B cell (primary cell): ENCODE results near the gene ZBTB34.

Source experiments
- CTCF ChIP-seq: fragments of 200-600 bp; IDR thresholded peaks from one replicate; pipeline ENCODE4 v1.8.0; 2022; ENCODE audit warnings: antibody characterized with exemption, mild to moderate bottlenecking
- EZH2 ChIP-seq: IDR thresholded peaks from 2 replicates; pipeline ENCODE4 v1.6.1; 2012; ENCODE audit warnings: borderline replicate concordance, low read depth, mild to moderate bottlenecking, moderate library complexity, low read length; ENCODE audit not compliant: insufficient read depth, poor library complexity, severe bottlenecking

GRCh38 chr9:126860757-126861466, 473 bp downstream of the ZBTB34 start:
- TF ChIP-seq CTCF (no peak), EZH2 (no peak)
